ENCODE data around the gene PAWR. TPM values are rescaled to one million over a fixed set of nuclear protein-coding genes. Genes with fewer than 3 reads are reported as not detected.

Gene PAWR
- total and polyA plus RNA-seq, 2 of the 13 experiments (the other 11 are each of a cell fraction or from before 2014, with no cell fraction given): 29.1 to 36.1 TPM

DNA sequence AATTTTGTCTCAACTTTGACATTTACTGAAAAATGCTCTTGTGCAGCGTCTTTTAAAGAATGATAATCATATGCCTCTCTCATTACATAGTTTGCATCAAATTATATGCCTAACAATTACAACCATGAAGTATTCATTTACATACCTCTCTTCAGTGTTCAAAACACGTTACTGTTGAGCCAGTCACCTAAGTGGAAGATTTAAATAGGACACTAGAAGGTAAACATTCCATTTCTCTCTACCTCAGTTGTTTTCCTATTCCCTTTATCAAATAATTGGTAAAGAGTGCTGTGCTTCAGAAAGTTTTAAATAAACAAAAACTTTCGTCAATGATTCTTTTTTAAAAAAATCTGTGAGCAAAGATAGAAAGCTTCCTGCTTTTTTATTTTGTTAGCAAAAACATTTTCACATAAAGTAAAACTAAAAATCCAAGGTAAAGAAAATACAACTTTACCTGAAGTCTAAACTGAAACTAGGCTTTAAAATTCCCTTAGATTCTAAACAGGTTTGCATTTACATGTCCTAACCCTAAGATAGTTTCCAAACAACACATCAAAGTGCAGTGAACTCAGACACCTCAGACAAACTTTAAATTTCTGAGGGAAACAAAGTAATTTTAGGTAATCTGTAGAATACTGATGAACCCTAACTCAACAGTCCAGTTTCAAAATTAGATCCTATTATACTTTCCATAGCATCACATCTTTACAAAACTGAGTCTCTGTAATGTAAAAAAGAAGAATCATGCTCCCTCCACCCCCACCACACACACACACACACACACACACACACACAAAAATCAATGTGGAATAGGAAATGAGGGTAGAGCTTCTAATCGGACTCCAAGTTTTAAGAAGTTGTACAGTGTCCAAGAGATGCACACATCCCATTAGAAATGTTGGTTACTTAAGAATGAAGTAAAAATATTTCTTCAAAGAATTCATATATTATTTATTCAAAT lies 46.2 kb downstream of the PAWR start (continued):
- TF ChIP-seq ONECUT2 (CRISPR knock-in tag; IDR thresholded peaks at IDR 0.05): 0 out of 2 replicates have a peak, but pooled peaks have one; percentile 49
- TF ChIP-seq ZNF329 (CRISPR knock-in tag; IDR thresholded peaks at IDR 0.05; ENCODE audit: low read depth): no peak
- TF ChIP-seq ISL2 (CRISPR knock-in tag; IDR thresholded peaks at IDR 0.05): no peak
- TF ChIP-seq, protein P1, sequence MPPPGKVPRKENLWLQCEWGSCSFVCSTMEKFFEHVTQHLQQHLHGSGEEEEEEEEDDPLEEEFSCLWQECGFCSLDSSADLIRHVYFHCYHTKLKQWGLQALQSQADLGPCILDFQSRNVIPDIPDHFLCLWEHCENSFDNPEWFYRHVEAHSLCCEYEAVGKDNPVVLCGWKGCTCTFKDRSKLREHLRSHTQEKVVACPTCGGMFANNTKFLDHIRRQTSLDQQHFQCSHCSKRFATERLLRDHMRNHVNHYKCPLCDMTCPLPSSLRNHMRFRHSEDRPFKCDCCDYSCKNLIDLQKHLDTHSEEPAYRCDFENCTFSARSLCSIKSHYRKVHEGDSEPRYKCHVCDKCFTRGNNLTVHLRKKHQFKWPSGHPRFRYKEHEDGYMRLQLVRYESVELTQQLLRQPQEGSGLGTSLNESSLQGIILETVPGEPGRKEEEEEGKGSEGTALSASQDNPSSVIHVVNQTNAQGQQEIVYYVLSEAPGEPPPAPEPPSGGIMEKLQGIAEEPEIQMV (CRISPR knock-in tag; IDR thresholded peaks at IDR 0.05; ENCODE audit: low read depth): no peak
- TF ChIP-seq KDM4B (CRISPR knock-in tag; IDR thresholded peaks at IDR 0.05): no peak
- no peak for TF ChIP-seq ZNF713 (CRISPR knock-in tag; IDR thresholded peaks at IDR 0.05)
- TF ChIP-seq HMG20B (CRISPR knock-in tag; conservative IDR thresholded peaks at IDR 0.05): no peak
- no peak for TF ChIP-seq CENPX (CRISPR knock-in tag; IDR thresholded peaks at IDR 0.05)

DNA sequence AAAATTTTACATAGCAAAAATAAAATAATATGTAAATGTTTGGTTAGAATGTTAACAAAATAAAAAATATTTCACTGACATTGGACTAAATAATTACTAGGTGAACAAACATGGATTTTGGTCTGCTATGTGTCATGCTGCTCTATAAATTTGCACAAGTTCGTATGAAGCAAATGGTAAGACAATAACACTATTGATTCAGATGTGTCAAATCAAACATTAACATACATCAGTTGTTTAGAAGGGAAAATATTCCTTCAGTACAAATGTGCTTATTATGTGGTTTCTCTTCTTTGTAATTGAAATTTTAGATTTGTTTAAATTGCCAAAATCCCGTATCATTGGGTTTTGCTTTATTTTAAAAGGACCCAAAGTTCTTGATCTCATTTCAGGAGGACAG lies 46.9 kb downstream of the PAWR start:
- Histone ChIP-seq H3K4me2 (ENCODE audit: low read depth, low read length) (peak overlapping the region; percentile 54), H3K9ac (ENCODE audit: insufficient read depth, low read depth, low read length) (peak overlapping the region; percentile 16; the same call in 1 of the 2 replicates), H2AFZ (ENCODE audit: low read length) (no peak overlapping the region), H3K4me1 (ENCODE audit: insufficient read depth, low read length) (peaks cover 68% of the 10 kb centered on the region), H3K27ac (ENCODE audit: extremely low read length, insufficient read depth, low read length) (peak overlapping the region; percentile 60), H3K4me3 (replicated peaks in 1 of 3; ENCODE audit: insufficient read depth in 1 of 3, low read depth in 2 of 3, low read length in 3 of 3) (peak overlapping the region in 1 of 3 experiments; percentile 24; a peak in 2 of 6 replicates), H3K9me3 (ENCODE audit: low read length) (no peaks in the 10 kb centered on the region), H3K27me3 (ENCODE audit: control insufficient read depth in 1 of 2, insufficient read depth in 2 of 2, low read length in 2 of 2) (no peaks in the 10 kb centered on the region), H4K20me1 (ENCODE audit: insufficient read depth, low read length) (peaks cover 32% of the 10 kb centered on the region), H3K36me3 (replicated peaks in 1 of 2; ENCODE audit: control insufficient read depth in 1 of 2, insufficient read depth in 2 of 2, low read length in 2 of 2) (0 out of 5 replicates have a peak, but pooled peaks cover 2 to 12% of the 10 kb centered on the region in 2 experiments), H3K79me2 (ENCODE audit: insufficient read depth, low read length) (peaks cover 79% of the 10 kb centered on the region)
- CTCF ChIA-PET (ENCODE audit: low intra/inter-chr PET ratio, low total read pairs): no interaction called here
- POLR2A ChIA-PET: interaction anchor here (1.8 kb wide), 1 partner anchor 47 kb away, joined by 5 read pairs; the partner anchor contains the start of gene PAWR
- intact Hi-C loops (cut with micrococcal nuclease; ENCODE audit: unreplicated experiment) (loop anchor here (5.0 kb wide), 1 partner anchor 43 kb away; no protein-coding TSS in a partner anchor), in situ Hi-C loops (cut with HindIII; ENCODE audit: extremely low pct_ligation_motif_present, low pct_unique_long_range_greater_than_20kb) (no loop called here)
- TSS peak; percentile 24 for BruUV-seq (replicated peaks)
- ATAC-seq (peak; percentile 83), FAIRE-seq (no peak), DNase-seq (ENCODE audit: low spot score) (peak; percentile 82)
- 12% methylated on average over 2 of the region's 2 CpGs for WGBS (ENCODE audit: low lambda C conversion rate)
- TF ChIP-seq, protein P2, sequence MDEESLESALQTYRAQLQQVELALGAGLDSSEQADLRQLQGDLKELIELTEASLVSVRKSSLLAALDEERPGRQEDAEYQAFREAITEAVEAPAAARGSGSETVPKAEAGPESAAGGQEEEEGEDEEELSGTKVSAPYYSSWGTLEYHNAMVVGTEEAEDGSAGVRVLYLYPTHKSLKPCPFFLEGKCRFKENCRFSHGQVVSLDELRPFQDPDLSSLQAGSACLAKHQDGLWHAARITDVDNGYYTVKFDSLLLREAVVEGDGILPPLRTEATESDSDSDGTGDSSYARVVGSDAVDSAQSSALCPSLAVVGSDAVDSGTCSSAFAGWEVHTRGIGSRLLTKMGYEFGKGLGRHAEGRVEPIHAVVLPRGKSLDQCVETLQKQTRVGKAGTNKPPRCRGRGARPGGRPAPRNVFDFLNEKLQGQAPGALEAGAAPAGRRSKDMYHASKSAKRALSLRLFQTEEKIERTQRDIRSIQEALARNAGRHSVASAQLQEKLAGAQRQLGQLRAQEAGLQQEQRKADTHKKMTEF (CRISPR knock-in tag; IDR thresholded peaks at IDR 0.05): peak; percentile 25; the same call in 1 of the 2 replicates
- TF ChIP-seq SATB2 (CRISPR knock-in tag; IDR thresholded peaks at IDR 0.05): no peak
- TF ChIP-seq SMARCE1 (IDR thresholded peaks at IDR 0.05; ENCODE audit: borderline replicate concordance): peak; percentile 76; the same call in 1 of the 2 replicates
- no peak for TF ChIP-seq ZNF235 (CRISPR knock-in tag; IDR thresholded peaks at IDR 0.05; ENCODE audit: borderline replicate concordance)
- peak; percentile 71; the same call in 1 of the 2 replicates for TF ChIP-seq NCOR1 (IDR thresholded peaks at IDR 0.05; ENCODE audit: borderline replicate concordance, low read length)
- TF ChIP-seq SIX4 (CRISPR knock-in tag; IDR thresholded peaks at IDR 0.05): peak; percentile 14; the same call in 1 of the 2 replicates
- TF ChIP-seq CEBPB (IDR thresholded peaks at IDR 0.05; ENCODE audit: borderline replicate concordance, low read depth, low read length): peak; percentile 67
- TF ChIP-seq GFI1 (CRISPR knock-in tag; IDR thresholded peaks at IDR 0.05; ENCODE audit: borderline replicate concordance): peak; percentile 46; the same call in 1 of the 2 replicates
- TF ChIP-seq ISL2 (CRISPR knock-in tag; IDR thresholded peaks at IDR 0.05): peak; percentile 47; the same call in 1 of the 2 replicates
- no peak for TF ChIP-seq HOXA5 (CRISPR knock-in tag; IDR thresholded peaks at IDR 0.05)
- TF ChIP-seq ZNF224 (CRISPR knock-in tag; IDR thresholded peaks at IDR 0.05): no peak
- no peak for TF ChIP-seq ZNF780A (CRISPR knock-in tag; IDR thresholded peaks at IDR 0.05)
- TF ChIP-seq TCF7 (IDR thresholded peaks at IDR 0.05; ENCODE audit: low read depth): peak; percentile 51
- TF ChIP-seq ONECUT2 (CRISPR knock-in tag; IDR thresholded peaks at IDR 0.05): peak; percentile 62; the same call in 1 of the 2 replicates
- no peak for TF ChIP-seq TOE1 (CRISPR knock-in tag; IDR thresholded peaks at IDR 0.05)
